Cardiac fibroblast (primary cell): ENCODE results near the gene CD302.
"Not testable (repeated sequence)": the region's sequence is repeated elsewhere in the genome, so short reads cannot be mapped to it uniquely, and the experiment has no call there.

ENCODE experiments used
- DNase-seq, 2 donors: peaks; one replicate each; pipeline versions ENCODE4 v3.0.0 to v3.0.0-alpha.2; 2010; ENCODE audit warnings: low read depth in 2 of 2
- H3K4me3 ChIP-seq, 2 donors: replicated peaks in 1 of 2; 1 replicate in 1 of 2; 2 replicates in 1 of 2; pipeline ENCODE4 v1.5.1; 2011; ENCODE audit warnings: low read depth in 2 of 2, low read length in 2 of 2, mild to moderate bottlenecking in 2 of 2, moderate library complexity in 1 of 2
- TF ChIP-seq, protein P1 (sequence below): IDR thresholded peaks from one replicate; pipeline ENCODE4 v1.5.1; 2011; ENCODE audit warnings: low read depth, mild to moderate bottlenecking, low read length, inconsistent platforms

Gene CD302

DNA sequence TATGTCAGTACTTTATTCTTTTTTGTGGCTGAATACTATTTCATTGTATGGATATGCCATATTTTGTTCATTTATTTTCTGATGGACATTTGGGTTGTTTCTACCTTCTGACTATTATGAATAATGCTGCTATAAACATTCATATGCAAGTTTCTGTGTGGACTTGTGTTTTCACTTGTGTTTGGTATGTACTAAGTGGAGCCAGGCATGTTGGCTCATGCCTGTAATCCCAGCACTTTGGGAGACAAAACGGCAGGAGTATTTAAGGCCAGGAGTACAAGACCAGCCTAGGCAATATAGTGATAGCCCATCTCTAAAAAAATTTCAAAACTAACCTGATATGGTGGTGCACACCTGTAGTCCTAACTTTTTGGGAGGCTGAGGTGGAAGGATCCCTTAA is 62.4 kb downstream of the CD302 start:
- no peak for DNase-seq
- TF ChIP-seq, protein P1, sequence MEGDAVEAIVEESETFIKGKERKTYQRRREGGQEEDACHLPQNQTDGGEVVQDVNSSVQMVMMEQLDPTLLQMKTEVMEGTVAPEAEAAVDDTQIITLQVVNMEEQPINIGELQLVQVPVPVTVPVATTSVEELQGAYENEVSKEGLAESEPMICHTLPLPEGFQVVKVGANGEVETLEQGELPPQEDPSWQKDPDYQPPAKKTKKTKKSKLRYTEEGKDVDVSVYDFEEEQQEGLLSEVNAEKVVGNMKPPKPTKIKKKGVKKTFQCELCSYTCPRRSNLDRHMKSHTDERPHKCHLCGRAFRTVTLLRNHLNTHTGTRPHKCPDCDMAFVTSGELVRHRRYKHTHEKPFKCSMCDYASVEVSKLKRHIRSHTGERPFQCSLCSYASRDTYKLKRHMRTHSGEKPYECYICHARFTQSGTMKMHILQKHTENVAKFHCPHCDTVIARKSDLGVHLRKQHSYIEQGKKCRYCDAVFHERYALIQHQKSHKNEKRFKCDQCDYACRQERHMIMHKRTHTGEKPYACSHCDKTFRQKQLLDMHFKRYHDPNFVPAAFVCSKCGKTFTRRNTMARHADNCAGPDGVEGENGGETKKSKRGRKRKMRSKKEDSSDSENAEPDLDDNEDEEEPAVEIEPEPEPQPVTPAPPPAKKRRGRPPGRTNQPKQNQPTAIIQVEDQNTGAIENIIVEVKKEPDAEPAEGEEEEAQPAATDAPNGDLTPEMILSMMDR, result no peak
- H3K4me3 ChIP-seq, result no peak overlapping the region

DNA sequence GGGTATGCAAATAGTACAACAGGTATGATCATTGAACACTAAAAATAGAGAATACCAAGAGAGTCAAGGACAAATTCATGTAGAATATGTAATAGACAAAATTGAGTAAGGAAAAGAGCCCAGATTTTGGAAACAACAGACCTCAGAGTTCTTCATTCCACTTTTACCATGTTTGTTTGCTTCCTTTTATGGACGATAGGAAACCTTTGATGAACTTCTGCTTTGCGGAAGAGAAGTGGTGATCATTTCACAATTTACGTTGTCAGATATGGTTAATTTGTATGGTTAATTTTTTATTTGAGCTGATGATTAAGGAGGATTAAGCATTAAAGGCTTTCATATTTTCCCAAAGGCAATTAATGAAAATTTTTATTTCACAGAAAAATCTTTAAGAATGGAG is 69.4 kb downstream of the CD302 start:
- no peak for DNase-seq
- TF ChIP-seq, protein P1, result no peak
- no peak overlapping the region for H3K4me3 ChIP-seq

DNA sequence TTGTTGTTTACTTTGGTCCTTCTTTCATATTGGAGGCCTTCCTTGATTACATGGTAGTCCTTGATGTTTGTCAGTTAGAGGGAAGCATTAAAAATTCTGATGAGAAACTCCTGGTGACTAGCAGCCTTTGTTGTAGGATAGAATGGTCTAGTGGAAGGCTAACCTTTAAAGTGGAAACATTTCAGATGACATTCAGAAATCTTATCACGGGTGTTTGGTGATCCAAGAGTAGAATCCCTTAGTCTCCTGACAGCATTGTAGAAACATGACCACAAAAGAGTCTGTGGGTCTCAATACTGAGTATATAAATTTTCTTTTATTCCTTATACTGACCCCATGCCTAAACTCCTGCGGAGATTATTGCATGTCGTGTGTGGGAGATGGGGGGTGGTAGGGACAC is 72.3 kb downstream of the CD302 start:
- no peak overlapping the region for H3K4me3 ChIP-seq
- TF ChIP-seq, protein P1, result no peak

DNA sequence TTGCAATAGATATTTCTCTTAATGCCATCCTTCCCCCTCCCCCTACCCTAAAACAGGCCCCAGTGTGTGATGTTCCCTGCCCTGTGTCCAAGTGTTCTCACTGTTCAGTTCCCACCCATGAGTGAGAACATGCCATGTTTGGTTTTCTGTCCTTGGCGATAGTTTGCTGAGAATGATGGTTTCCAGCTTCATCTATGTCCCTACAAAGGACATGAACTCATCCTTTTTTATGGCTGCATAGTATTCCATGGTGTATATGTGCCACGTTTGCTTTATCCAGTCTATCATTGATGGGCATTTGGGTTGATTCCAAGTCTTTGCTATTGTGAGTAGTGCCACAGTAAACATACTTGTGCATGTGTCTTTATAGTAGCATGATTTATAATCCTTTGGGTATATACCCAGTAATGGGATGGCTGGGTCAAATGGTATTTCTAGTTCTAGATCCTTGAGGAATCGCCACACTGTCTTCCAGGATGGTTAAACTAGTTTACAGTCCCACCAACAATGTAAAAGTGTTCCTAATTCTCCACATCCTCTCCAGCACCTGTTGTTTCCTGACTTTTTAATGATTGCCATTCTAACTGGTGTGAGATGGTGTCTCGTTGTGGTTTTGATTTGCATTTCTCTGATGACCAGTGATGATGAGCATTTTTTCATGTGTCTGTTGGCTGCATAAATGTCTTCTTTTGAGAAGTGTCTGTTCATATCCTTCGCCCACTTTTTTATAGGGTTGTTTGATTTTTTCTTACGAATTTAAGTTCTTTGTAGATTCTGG is 73.0 kb downstream of the CD302 start:
- not testable (repeated sequence) for DNase-seq, H3K4me3 ChIP-seq

More for the DNA sequence above, 72.3 kb downstream of the CD302 start:
- no peak for DNase-seq

DNA sequence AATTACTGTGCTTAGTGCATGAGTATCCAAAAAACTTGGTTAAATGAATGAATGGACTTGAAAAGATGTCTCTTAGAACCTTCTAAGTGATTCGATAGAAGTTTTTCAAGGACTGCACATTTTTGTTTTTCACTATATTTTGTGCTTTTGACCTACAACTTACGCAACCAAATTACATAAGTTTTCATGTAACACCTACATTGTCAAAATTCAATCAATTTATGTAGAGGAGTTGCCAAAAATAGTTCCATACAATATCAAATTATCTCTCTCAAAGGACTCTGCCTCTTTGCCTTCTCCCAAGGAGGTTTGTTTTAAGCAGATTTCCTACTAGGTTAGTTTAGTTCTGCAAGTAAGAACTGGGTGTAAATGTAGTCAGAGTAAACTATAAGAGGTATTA is 75.4 kb downstream of the CD302 start:
- TF ChIP-seq, protein P1, result no peak
- H3K4me3 ChIP-seq, result no peak overlapping the region
- no peak for DNase-seq

DNA sequence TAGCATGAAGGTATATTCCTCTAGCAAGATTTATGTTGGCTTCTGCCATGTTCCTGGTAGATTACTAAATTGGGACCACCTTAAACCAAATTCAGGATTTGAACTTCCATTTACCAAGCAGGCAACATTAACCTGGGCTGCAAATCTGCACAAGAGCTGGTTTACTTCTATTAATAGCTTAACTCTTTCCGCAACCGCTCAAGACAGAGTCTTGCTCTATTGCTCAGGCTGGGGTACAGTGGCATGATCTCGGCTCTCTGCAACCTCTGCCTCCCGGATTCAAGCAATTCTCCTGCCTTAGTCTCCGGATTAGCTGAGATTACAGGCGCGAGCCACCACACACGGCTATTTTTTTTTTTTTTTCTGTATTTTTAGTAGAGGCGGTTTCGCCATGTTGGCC is 77.3 kb downstream of the CD302 start:
- DNase-seq, result no peak
- TF ChIP-seq, protein P1, result no peak
- no peak overlapping the region for H3K4me3 ChIP-seq
